HL-60 (cell line): Measurements from ENCODE around the gene CCL3.
"Not testable (repeated sequence)": the region's sequence is repeated elsewhere in the genome, so short reads cannot be mapped to it uniquely, and the experiment has no call there.

Experiments used
- DNase-seq, 2 experiments: peaks; one replicate each; pipeline ENCODE4 v3.0.0-alpha.2; 2010 to 2020; ENCODE audit warnings: low read depth in 1 of 2, low spot score in 1 of 2
- H3K27ac ChIP-seq: fragments of 250-450 bp; sonication (Bioruptor Pico); replicated peaks from 2 replicates; pipeline ENCODE4 v1.5.1; 2020; ENCODE audit warnings: mild to moderate bottlenecking, moderate library complexity
- H3K27me3 ChIP-seq: fragments of 250-450 bp; sonication (Bioruptor Pico); 2 replicates; pipeline ENCODE4 v1.5.1; 2021; ENCODE audit warnings: mild to moderate bottlenecking, moderate library complexity; ENCODE audit not compliant: insufficient read depth, poor library complexity, severe bottlenecking
- H3K4me3 ChIP-seq: replicated peaks from 2 replicates; pipeline ENCODE4 v1.5.1; 2011; ENCODE audit warnings: mild to moderate bottlenecking, control low read depth, low read length; ENCODE audit not compliant: insufficient read depth
- CTCF ChIP-seq: IDR thresholded peaks from one replicate; pipeline ENCODE4 v1.5.1; 2011; ENCODE audit warnings: low read length, control low read depth, inconsistent platforms; ENCODE audit not compliant: insufficient read depth
- GABPA ChIP-seq: IDR thresholded peaks from 2 replicates; pipeline ENCODE4 v1.6.1; 2012; ENCODE audit warnings: low read depth
- POLR2AphosphoS5 ChIP-seq: IDR thresholded peaks from 2 replicates; pipeline ENCODE4 v1.6.1; 2012; ENCODE audit warnings: low read depth
- SPI1 ChIP-seq: IDR thresholded peaks from 2 replicates; pipeline ENCODE4 v1.6.1; 2012; ENCODE audit warnings: low read depth, mild to moderate bottlenecking, borderline replicate concordance
- TF ChIP-seq, protein P1 (sequence below): IDR thresholded peaks from 2 replicates; pipeline ENCODE4 v1.6.1; 2012; ENCODE audit warnings: low read depth; ENCODE audit not compliant: insufficient replicate concordance

Gene CCL3

GRCh38 chr17:36114971-36115648 lies 25.2 kb upstream of the CCL3 start:
- not testable (repeated sequence) for DNase-seq, H3K27ac ChIP-seq

GRCh38 chr17:36113131-36113530 lies 23.2 kb upstream of the CCL3 start:
- H3K27ac ChIP-seq, H3K27me3 ChIP-seq, DNase-seq, H3K4me3 ChIP-seq: not testable (repeated sequence)

More at GRCh38 chr17:36114971-36115648, 25.2 kb upstream of the CCL3 start:
- H3K4me3 ChIP-seq, H3K27me3 ChIP-seq: not testable (repeated sequence)

- Histone ChIP-seq H3K27me3 (no peaks in the 10 kb centered on the region), H3K27ac (no peak overlapping the region), H3K4me3 (no peak overlapping the region)
- no peak for DNase-seq
- TF ChIP-seq, protein P1, sequence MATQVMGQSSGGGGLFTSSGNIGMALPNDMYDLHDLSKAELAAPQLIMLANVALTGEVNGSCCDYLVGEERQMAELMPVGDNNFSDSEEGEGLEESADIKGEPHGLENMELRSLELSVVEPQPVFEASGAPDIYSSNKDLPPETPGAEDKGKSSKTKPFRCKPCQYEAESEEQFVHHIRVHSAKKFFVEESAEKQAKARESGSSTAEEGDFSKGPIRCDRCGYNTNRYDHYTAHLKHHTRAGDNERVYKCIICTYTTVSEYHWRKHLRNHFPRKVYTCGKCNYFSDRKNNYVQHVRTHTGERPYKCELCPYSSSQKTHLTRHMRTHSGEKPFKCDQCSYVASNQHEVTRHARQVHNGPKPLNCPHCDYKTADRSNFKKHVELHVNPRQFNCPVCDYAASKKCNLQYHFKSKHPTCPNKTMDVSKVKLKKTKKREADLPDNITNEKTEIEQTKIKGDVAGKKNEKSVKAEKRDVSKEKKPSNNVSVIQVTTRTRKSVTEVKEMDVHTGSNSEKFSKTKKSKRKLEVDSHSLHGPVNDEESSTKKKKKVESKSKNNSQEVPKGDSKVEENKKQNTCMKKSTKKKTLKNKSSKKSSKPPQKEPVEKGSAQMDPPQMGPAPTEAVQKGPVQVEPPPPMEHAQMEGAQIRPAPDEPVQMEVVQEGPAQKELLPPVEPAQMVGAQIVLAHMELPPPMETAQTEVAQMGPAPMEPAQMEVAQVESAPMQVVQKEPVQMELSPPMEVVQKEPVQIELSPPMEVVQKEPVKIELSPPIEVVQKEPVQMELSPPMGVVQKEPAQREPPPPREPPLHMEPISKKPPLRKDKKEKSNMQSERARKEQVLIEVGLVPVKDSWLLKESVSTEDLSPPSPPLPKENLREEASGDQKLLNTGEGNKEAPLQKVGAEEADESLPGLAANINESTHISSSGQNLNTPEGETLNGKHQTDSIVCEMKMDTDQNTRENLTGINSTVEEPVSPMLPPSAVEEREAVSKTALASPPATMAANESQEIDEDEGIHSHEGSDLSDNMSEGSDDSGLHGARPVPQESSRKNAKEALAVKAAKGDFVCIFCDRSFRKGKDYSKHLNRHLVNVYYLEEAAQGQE = no peak
- no peak for TF ChIP-seq CTCF
- TF ChIP-seq POLR2AphosphoS5 = no peak
- TF ChIP-seq GABPA = no peak
- TF ChIP-seq SPI1 = no peak
Measured at GRCh38 chr17:36112572-36112971, 22.6 kb upstream of the CCL3 start.

DNA sequence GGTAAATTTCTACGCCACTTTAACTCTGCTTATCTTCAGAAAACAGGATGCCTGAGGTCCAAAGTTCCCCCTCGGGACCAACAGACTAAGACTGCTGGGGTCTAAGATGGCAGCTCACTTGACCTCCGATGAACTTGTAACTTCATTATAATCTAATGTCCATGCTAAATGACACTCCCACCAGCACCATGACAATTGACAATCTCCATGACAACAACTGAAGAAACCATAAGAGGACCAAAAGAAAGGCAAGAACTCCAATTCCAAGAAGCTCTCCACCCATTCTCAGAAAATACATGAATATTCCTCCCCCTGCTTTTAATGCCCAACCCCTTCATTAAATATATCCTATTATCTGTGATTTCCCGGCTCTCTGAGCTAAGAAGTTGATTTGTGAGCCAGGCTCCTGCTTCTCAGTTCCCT lies 21.1 kb upstream of the CCL3 start:
- no peak overlapping the region for H3K27ac ChIP-seq
- H3K27me3 ChIP-seq = no peaks in the 10 kb centered on the region
- no peak overlapping the region for H3K4me3 ChIP-seq
- TF ChIP-seq GABPA (no peak), SPI1 (no peak), CTCF (no peak)
- DNase-seq = no peak

DNA sequence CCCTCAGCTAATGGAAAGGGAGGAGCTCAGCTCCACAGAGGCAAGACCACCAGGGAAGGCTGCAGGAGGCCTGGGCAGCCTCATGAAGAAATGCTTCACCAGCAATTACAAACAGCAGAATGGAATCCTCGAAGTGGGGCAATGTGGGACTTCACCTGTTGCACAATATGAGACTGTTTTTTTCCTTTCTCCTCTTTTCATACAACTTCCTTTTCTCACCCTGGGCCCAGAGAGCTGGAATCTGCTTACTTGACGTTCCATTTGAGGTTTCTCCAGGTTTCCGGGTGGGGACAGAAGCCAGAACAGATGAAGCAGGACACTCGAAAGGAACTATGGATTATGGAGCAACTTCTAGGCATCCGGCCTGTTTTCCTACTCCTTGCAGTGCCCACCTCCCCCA lies 18.3 kb upstream of the CCL3 start:
- not testable (repeated sequence) for H3K27me3 ChIP-seq, H3K4me3 ChIP-seq
- H3K27ac ChIP-seq = peak overlapping the region; percentile 60
- peak; percentile 67 to 69 for DNase-seq

GRCh38 chr17:36107660-36108059 lies 17.7 kb upstream of the CCL3 start:
- Histone ChIP-seq H3K4me3 (no peak overlapping the region), H3K27ac (peak overlapping the region; percentile 60), H3K27me3 (no peaks in the 10 kb centered on the region)
- no peak for TF ChIP-seq CTCF
- no peak for TF ChIP-seq SPI1
- TF ChIP-seq POLR2AphosphoS5 = no peak
- no peak for TF ChIP-seq GABPA
- TF ChIP-seq, protein P1 = no peak
- DNase-seq = no peak
